Activated naive CD4-positive, alpha-beta T cell (primary cell): ENCODE data around the gene DUSP19.

Experiments used
- DNase-seq, 4 experiments: peaks; one replicate each; lab custom pipeline; 2025; lab: John Stamatoyannopoulos, UW

Gene DUSP19

GRCh38 chr2:183125659-183126341 lies 47.3 kb downstream of the DUSP19 start:
- DNase-seq = no peak

GRCh38 chr2:183126635-183127034 lies 48.1 kb downstream of the DUSP19 start:
- DNase-seq = no peak

GRCh38 chr2:183134016-183134415 lies 55.5 kb downstream of the DUSP19 start:
- no peak for DNase-seq

GRCh38 chr2:183148955-183149354 lies 70.4 kb downstream of the DUSP19 start:
- no peak for DNase-seq

GRCh38 chr2:183149489-183149888 lies 70.9 kb downstream of the DUSP19 start:
- DNase-seq = no peak
